Parathyroid adenoma (tissue), 2 donors: ENCODE results near the gene AP2A2.
"Not testable (repeated sequence)": the region's sequence is repeated elsewhere in the genome, so short reads cannot be mapped to it uniquely, and the experiment has no call there.

Source experiments
- H2AFZ ChIP-seq: fragments of 300-600 bp; sonication (generic); one replicate; pipeline ENCODE4 v1.7.0; 2017; ENCODE audit warnings: antibody characterized with exemption, mild to moderate bottlenecking
- H3K27ac ChIP-seq: fragments of 300-600 bp; sonication (generic); one replicate; pipeline ENCODE4 v1.7.0; 2017
- H3K27me3 ChIP-seq: fragments of 300-600 bp; sonication (generic); one replicate; pipeline ENCODE4 v1.7.0; 2017; ENCODE audit warnings: low read length; ENCODE audit not compliant: control insufficient read depth, insufficient read depth
- H3K36me3 ChIP-seq: fragments of 300-600 bp; sonication (generic); one replicate; pipeline ENCODE4 v1.7.0; 2017; ENCODE audit warnings: low read length; ENCODE audit not compliant: control insufficient read depth, insufficient read depth
- H3K4me1 ChIP-seq: fragments of 300-600 bp; sonication (generic); one replicate; pipeline ENCODE4 v1.7.0; 2017; ENCODE audit warnings: control low read depth
- H3K4me2 ChIP-seq: fragments of 300-600 bp; sonication (generic); one replicate; pipeline ENCODE4 v1.7.0; 2017; ENCODE audit warnings: low read length
- H3K4me3 ChIP-seq: fragments of 300-600 bp; sonication (generic); one replicate; pipeline ENCODE4 v1.7.0; 2017; ENCODE audit warnings: low read depth, low read length
- H3K79me2 ChIP-seq: fragments of 300-600 bp; sonication (generic); one replicate; pipeline ENCODE4 v1.7.0; 2017; ENCODE audit warnings: control low read depth
- H3K9ac ChIP-seq: fragments of 300-600 bp; sonication (generic); one replicate; pipeline ENCODE4 v1.7.0; 2017; ENCODE audit warnings: mild to moderate bottlenecking
- H3K9me3 ChIP-seq: fragments of 300-600 bp; sonication (generic); one replicate; pipeline ENCODE4 v1.7.0; 2017; ENCODE audit warnings: low read length; ENCODE audit not compliant: control insufficient read depth
- CTCF ChIP-seq: fragments of 300-600 bp; sonication (generic); IDR thresholded peaks from one replicate; pipeline ENCODE4 v1.7.0; 2017; ENCODE audit warnings: antibody characterized with exemption, mild to moderate bottlenecking
- donor health status: primary hyperparathyroidism.

Gene AP2A2

GRCh38 chr11:959027-959426, 33.4 kb downstream of the AP2A2 start:
- Histone ChIP-seq H3K4me2 (no peak overlapping the region), H3K4me1 (no peaks in the 10 kb centered on the region), H3K79me2 (peaks cover 3% of the 10 kb centered on the region), H3K27ac (no peak overlapping the region), H3K27me3 (no peaks in the 10 kb centered on the region), H3K9ac (no peak overlapping the region), H2AFZ (no peak overlapping the region), H3K9me3 (no peaks in the 10 kb centered on the region), H3K36me3 (no peaks in the 10 kb centered on the region), H3K4me3 (no peak overlapping the region)
- no peak for TF ChIP-seq CTCF

GRCh38 chr11:959608-960007, 33.9 kb downstream of the AP2A2 start:
- H3K36me3 ChIP-seq: no peaks in the 10 kb centered on the region
- H3K79me2 ChIP-seq: peaks cover 3% of the 10 kb centered on the region
- H3K4me2 ChIP-seq: no peak overlapping the region
- no peak overlapping the region for H2AFZ ChIP-seq
- H3K9ac ChIP-seq: no peak overlapping the region
- no peak for TF ChIP-seq CTCF
- no peaks in the 10 kb centered on the region for H3K9me3 ChIP-seq
- no peak overlapping the region for H3K4me3 ChIP-seq
- H3K27ac ChIP-seq: no peak overlapping the region
- H3K27me3 ChIP-seq: no peaks in the 10 kb centered on the region
- H3K4me1 ChIP-seq: no peaks in the 10 kb centered on the region

GRCh38 chr11:961310-961920, 35.7 kb downstream of the AP2A2 start:
- not testable (repeated sequence) for H3K27ac ChIP-seq, H3K36me3 ChIP-seq, H3K4me1 ChIP-seq, H3K9ac ChIP-seq, H3K9me3 ChIP-seq, H3K4me3 ChIP-seq, H2AFZ ChIP-seq, H3K4me2 ChIP-seq, H3K79me2 ChIP-seq, H3K27me3 ChIP-seq

DNA sequence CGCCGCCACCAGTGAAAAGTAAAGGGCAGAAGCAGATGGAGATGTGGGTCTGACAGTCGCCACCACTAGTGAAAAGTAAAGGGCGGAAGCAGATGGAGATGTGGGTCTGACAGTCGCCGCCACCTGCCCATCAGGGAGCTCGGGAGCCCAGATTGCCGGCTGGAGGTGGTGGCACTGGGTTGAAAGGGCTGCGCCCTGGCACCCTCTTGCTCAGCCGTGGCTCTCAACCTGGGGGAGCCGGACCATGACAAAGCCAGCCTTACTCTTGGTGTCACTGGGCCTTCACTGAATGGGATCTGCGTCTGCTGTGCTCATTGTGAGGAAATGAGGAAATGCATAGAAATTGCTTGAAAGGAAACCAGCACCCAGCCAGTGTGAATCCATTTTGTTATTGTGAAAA, 36.3 kb downstream of the AP2A2 start:
- Histone ChIP-seq H3K4me1 (no peaks in the 10 kb centered on the region), H3K79me2 (no peaks in the 10 kb centered on the region), H3K4me3 (no peak overlapping the region), H3K27me3 (no peaks in the 10 kb centered on the region), H3K4me2 (no peak overlapping the region), H2AFZ (no peak overlapping the region), H3K9me3 (no peaks in the 10 kb centered on the region), H3K27ac (no peak overlapping the region), H3K9ac (no peak overlapping the region), H3K36me3 (no peaks in the 10 kb centered on the region)
- TF ChIP-seq CTCF: no peak

- H3K36me3 ChIP-seq: no peaks in the 10 kb centered on the region
- no peak for TF ChIP-seq CTCF
- H3K27ac ChIP-seq: no peak overlapping the region
Measured at GRCh38 chr11:962688-963087, 37.0 kb downstream of the AP2A2 start.

More at GRCh38 chr11:962688-963087, 37.0 kb downstream of the AP2A2 start:
- no peak overlapping the region for H3K4me2 ChIP-seq
- H2AFZ ChIP-seq: no peak overlapping the region
- H3K4me1 ChIP-seq: no peaks in the 10 kb centered on the region
- H3K27me3 ChIP-seq: no peaks in the 10 kb centered on the region
- H3K79me2 ChIP-seq: no peaks in the 10 kb centered on the region
- no peak overlapping the region for H3K4me3 ChIP-seq
- no peak overlapping the region for H3K9ac ChIP-seq
- H3K9me3 ChIP-seq: no peaks in the 10 kb centered on the region
